ENCODE results near the gene MALAT1. TPM values are rescaled to one million over a fixed set of nuclear protein-coding genes. Genes with fewer than 3 reads are reported as not detected.

MALAT1 gene
- total RNA-seq, 2 experiments from 2014 or later = 3,446 to 5,974 TPM

- Histone ChIP-seq H3K79me2 (ENCODE audit: insufficient read depth, low read depth, low read length) (peaks cover 12% of the 10 kb centered on the region; the same call in 1 of the 2 replicates), H3K27ac (ENCODE audit: low read depth, low read length, poor library complexity, severe bottlenecking) (peak overlapping the region; percentile 78), H4K20me1 (ENCODE audit: insufficient read depth, low read length) (no peaks in the 10 kb centered on the region), H3K4me3 (ENCODE audit: low read depth, low read length, poor library complexity, severe bottlenecking) (peak overlapping the region; percentile 88), H3K36me3 (ENCODE audit: insufficient read depth, low read length) (no peaks in the 10 kb centered on the region), H2AFZ (ENCODE audit: low read length) (peak overlapping the region; percentile 66), H3K4me1 (ENCODE audit: insufficient read depth, low read length, poor library complexity, severe bottlenecking) (peaks cover 31% of the 10 kb centered on the region), H3K9me2 (ENCODE audit: insufficient read depth, low read length) (no peaks in the 10 kb centered on the region), H3K4me2 (ENCODE audit: low read length) (peak overlapping the region; percentile 98), H3K9me3 (ENCODE audit: low read length) (no peaks in the 10 kb centered on the region)
- TF ChIP-seq CTCF (conservative IDR thresholded peaks at IDR 0.05; ENCODE audit: low read length) (no peak), EZH2phosphoT487 (IDR thresholded peaks at IDR 0.05; ENCODE audit: borderline replicate concordance, low read depth, low read length) (no peak)
- BruUV-seq (replicated peaks) = no TSS peak
- POLR2A ChIA-PET = interaction anchor here (0.6 to 6.8 kb wide), 8 partner anchors 9 to 466 kb away, joined by 3 to 121 read pairs (median 6); partner anchors contain the start of gene MALAT1
- peak; percentile 90 for DNase-seq (ENCODE audit: low spot score)
- CTCF ChIA-PET (ENCODE audit: unreplicated experiment) = interaction anchor here (0.9 to 2.3 kb wide), 5 partner anchors 8 to 32 kb away, joined by 3 to 15 read pairs (median 3); no protein-coding TSS in a partner anchor
- intact Hi-C loops (cut with micrococcal nuclease; ENCODE audit: unreplicated experiment) = loop anchor here (1.0 to 2.0 kb wide), 2 partner anchors 20 to 95 kb away; partner anchors contain the start of gene SLC25A45
These were observed 21.5 kb upstream of the MALAT1 start for GRCh38 chr11:65477149-65477965.

DNA sequence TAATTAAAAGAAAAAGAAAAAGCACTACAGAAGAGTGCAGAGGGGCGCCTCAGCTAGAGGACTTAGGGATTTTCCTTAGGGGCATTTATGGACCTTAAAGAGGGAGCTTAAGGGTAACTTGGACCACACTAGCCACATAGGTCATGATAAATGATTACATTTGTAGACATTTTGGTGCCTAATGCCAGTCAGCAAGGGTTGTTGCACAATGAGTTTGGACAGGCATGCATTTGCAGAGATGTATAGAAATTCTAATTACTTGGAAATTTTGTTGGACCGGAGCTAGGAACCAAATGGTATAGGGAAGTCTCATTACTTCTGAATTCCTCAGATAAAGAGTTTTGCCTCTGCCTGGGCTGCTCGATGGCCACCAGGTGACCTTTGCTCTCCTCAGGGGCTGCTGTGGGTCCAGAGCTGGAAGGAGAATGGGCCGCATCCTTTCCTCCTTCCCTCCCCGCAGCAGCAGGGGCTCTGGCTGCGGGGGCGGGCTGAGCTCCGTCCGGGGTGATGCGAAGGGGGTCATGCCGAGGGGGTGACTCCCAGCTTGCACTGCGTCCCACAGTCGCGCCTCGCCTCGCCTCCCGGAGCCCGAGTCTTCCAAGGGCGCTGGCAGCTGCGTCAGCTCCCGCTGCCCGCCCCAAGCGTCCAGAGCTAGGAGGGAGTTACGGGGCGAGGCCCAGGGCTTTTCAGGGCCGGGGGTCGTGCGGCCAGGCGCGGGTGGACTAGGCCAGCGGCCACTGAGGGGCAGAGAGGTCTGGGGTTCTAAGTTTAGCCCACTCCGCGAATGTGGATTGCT, 20.3 kb upstream of the MALAT1 start:
- POLR2A ChIA-PET = interaction anchor here (0.6 to 6.8 kb wide), 9 partner anchors 11 to 97 kb away, joined by 3 to 121 read pairs (median 6); partner anchors contain the start of gene MALAT1
- peak overlapping the region; percentile 98; the same call in 1 of the 2 replicates for H3K4me2 ChIP-seq (ENCODE audit: low read length)
- no peaks in the 10 kb centered on the region for H3K36me3 ChIP-seq (ENCODE audit: insufficient read depth, low read length)
- CTCF ChIA-PET (ENCODE audit: unreplicated experiment) = interaction anchor here (0.9 to 2.3 kb wide), 2 partner anchors 9 to 14 kb away, joined by 6 to 15 read pairs; no protein-coding TSS in a partner anchor
- no peaks in the 10 kb centered on the region for H4K20me1 ChIP-seq (ENCODE audit: insufficient read depth, low read length)
- no peaks in the 10 kb centered on the region for H3K9me3 ChIP-seq (ENCODE audit: low read length)
- no peak overlapping the region for H3K27ac ChIP-seq (ENCODE audit: low read depth, low read length, poor library complexity, severe bottlenecking)
- TF ChIP-seq EZH2phosphoT487 (IDR thresholded peaks at IDR 0.05; ENCODE audit: borderline replicate concordance, low read depth, low read length) (no peak), CTCF (conservative IDR thresholded peaks at IDR 0.05; ENCODE audit: low read length) (no peak)
- no peak for DNase-seq (ENCODE audit: low spot score)
- no TSS peak for BruUV-seq (replicated peaks)
- intact Hi-C loops (cut with micrococcal nuclease; ENCODE audit: unreplicated experiment) = loop anchor here (1.0 kb wide), 1 partner anchor 32 kb away; no protein-coding TSS in a partner anchor
- H3K4me3 ChIP-seq (ENCODE audit: low read depth, low read length, poor library complexity, severe bottlenecking) = no peak overlapping the region
- 0 out of 2 replicates have a peak overlapping the region, but pooled peaks have one; percentile 48 for H2AFZ ChIP-seq (ENCODE audit: low read length)
- no peaks in the 10 kb centered on the region for H3K9me2 ChIP-seq (ENCODE audit: insufficient read depth, low read length)
- H3K79me2 ChIP-seq (ENCODE audit: insufficient read depth, low read depth, low read length) = peaks cover 12% of the 10 kb centered on the region; the same call in 1 of the 2 replicates
- peaks cover 26% of the 10 kb centered on the region for H3K4me1 ChIP-seq (ENCODE audit: insufficient read depth, low read length, poor library complexity, severe bottlenecking)

Measured in OCI-LY7 (cell line).